Mesenchymal stem cell (in vitro differentiated cells and primary cell): ENCODE results near the gene SNRNP40.
A peak's percentile ranks its signal among the peaks of the same experiment; 100 is the strongest.

Experiments used
- DNase-seq: peaks from one replicate; pipeline ENCODE4 v3.0.0-alpha.2; 2013
- H2AFZ ChIP-seq: one replicate; pipeline ENCODE4 v1.6.1; 2013; ENCODE audit warnings: low read depth, mild to moderate bottlenecking, control low read depth, inconsistent platforms, low read length, moderate library complexity
- H2AK5ac ChIP-seq: 2 replicates; pipeline ENCODE4 v1.6.1; 2013; ENCODE audit warnings: low read length, moderate library complexity, mild to moderate bottlenecking, inconsistent platforms; ENCODE audit not compliant: severe bottlenecking
- H2BK120ac ChIP-seq: one replicate; pipeline ENCODE4 v1.6.1; 2013; ENCODE audit warnings: low read depth, mild to moderate bottlenecking, inconsistent platforms, low read length, moderate library complexity
- H2BK12ac ChIP-seq, 2 experiments: one replicate each; pipeline ENCODE4 v1.6.1; 2013; ENCODE audit warnings: inconsistent platforms in 2 of 2, low read length in 2 of 2, mild to moderate bottlenecking in 2 of 2, moderate library complexity in 2 of 2, control low read depth in 1 of 2
- H2BK15ac ChIP-seq: one replicate; pipeline ENCODE4 v1.6.1; 2013; ENCODE audit warnings: mild to moderate bottlenecking, low read depth, inconsistent platforms; ENCODE audit not compliant: poor library complexity, severe bottlenecking
- H2BK5ac ChIP-seq: 2 replicates; pipeline ENCODE4 v1.6.1; 2013; ENCODE audit warnings: low read depth, mild to moderate bottlenecking, low read length, control low read depth, inconsistent platforms; ENCODE audit not compliant: poor library complexity, severe bottlenecking
- H3K14ac ChIP-seq, 2 experiments: one replicate each; pipeline ENCODE4 v1.6.1; 2013; ENCODE audit warnings: inconsistent platforms in 2 of 2, low read length in 2 of 2, control low read depth in 1 of 2, mild to moderate bottlenecking in 1 of 2, moderate library complexity in 1 of 2
- H3K18ac ChIP-seq, 2 experiments: one replicate each; pipeline ENCODE4 v1.6.1; 2013; ENCODE audit warnings: inconsistent platforms in 2 of 2, low read length in 2 of 2, control low read depth in 1 of 2, low read depth in 1 of 2, mild to moderate bottlenecking in 1 of 2
- H3K23ac ChIP-seq, 2 experiments: one replicate each; pipeline ENCODE4 v1.6.1; 2013; ENCODE audit warnings: inconsistent platforms in 2 of 2, low read length in 2 of 2, mild to moderate bottlenecking in 2 of 2, moderate library complexity in 2 of 2, control low read depth in 1 of 2
- H3K27ac ChIP-seq: 2 replicates; pipeline ENCODE4 v1.5.1; 2013; ENCODE audit warnings: mild to moderate bottlenecking, moderate library complexity, low read length, control low read depth, inconsistent platforms; ENCODE audit not compliant: poor library complexity, severe bottlenecking
- H3K27me3 ChIP-seq, 2 experiments: 2 replicates each; pipeline versions ENCODE4 v1.6.1 to v1.7.0; 2013; ENCODE audit warnings: low read length in 2 of 2, mild to moderate bottlenecking in 2 of 2, moderate library complexity in 2 of 2, control low read depth in 1 of 2, inconsistent platforms in 1 of 2; ENCODE audit not compliant: control insufficient read depth in 1 of 2, insufficient read depth in 1 of 2
- H3K36me3 ChIP-seq, 2 experiments: 2 replicates each; pipeline versions ENCODE4 v1.6.1 to v1.7.0; 2013; ENCODE audit warnings: low read length in 2 of 2, control low read depth in 1 of 2, inconsistent platforms in 1 of 2, low read depth in 1 of 2, mild to moderate bottlenecking in 1 of 2; ENCODE audit not compliant: insufficient read depth in 2 of 2, control insufficient read depth in 1 of 2
- H3K4ac ChIP-seq, 2 experiments: one replicate each; pipeline ENCODE4 v1.6.1; 2013; ENCODE audit warnings: inconsistent platforms in 2 of 2, low read length in 2 of 2, mild to moderate bottlenecking in 2 of 2, moderate library complexity in 2 of 2, control low read depth in 1 of 2, low read depth in 1 of 2
- H3K4me1 ChIP-seq: 2 replicates; pipeline ENCODE4 v1.6.1; 2013; ENCODE audit warnings: low read depth, low read length, control low read depth; ENCODE audit not compliant: control insufficient read depth, insufficient read depth
- H3K4me2 ChIP-seq: 2 replicates; pipeline ENCODE4 v1.6.1; 2013; ENCODE audit warnings: low read length, mild to moderate bottlenecking, inconsistent platforms; ENCODE audit not compliant: poor library complexity, severe bottlenecking
- H3K4me3 ChIP-seq, 2 experiments: 2 replicates each; pipeline versions ENCODE4 v1.5.1 to v1.7.0; 2013; ENCODE audit warnings: low read length in 2 of 2, mild to moderate bottlenecking in 2 of 2, control low read depth in 1 of 2, low read depth in 1 of 2; ENCODE audit not compliant: insufficient read depth in 1 of 2
- H3K79me1 ChIP-seq: replicated peaks from 2 replicates; pipeline ENCODE4 v1.6.1; 2013; ENCODE audit warnings: mild to moderate bottlenecking, control low read depth, low read length, inconsistent platforms; ENCODE audit not compliant: poor library complexity, severe bottlenecking
- H3K9ac ChIP-seq: 2 replicates; pipeline ENCODE4 v1.7.0; 2013; ENCODE audit warnings: mild to moderate bottlenecking, low read length, moderate library complexity
- H3K9me3 ChIP-seq: 2 replicates; pipeline ENCODE4 v1.7.0; 2013; ENCODE audit warnings: mild to moderate bottlenecking, low read length; ENCODE audit not compliant: control insufficient read depth
- H4K8ac ChIP-seq: one replicate; pipeline ENCODE4 v1.6.1; 2013; ENCODE audit warnings: inconsistent platforms, mild to moderate bottlenecking, low read length, moderate library complexity
- H4K91ac ChIP-seq: one replicate; pipeline ENCODE4 v1.6.1; 2013; ENCODE audit warnings: mild to moderate bottlenecking, low read length, inconsistent platforms
- WGBS: methylation state at CpG from one replicate; pipeline ENCODE4 v1.1.7; 2013; ENCODE audit warnings: mixed read lengths; 5-methylcytosine and 5-hydroxymethylcytosine counted together

SNRNP40 gene

GRCh38 chr1:31216016-31216415, 80.6 kb downstream of the SNRNP40 start:
- H3K18ac ChIP-seq: peak overlapping the region in 1 of 2 experiments; percentile 8
- no peak overlapping the region for H2AK5ac ChIP-seq
- no peak overlapping the region for H3K4me3 ChIP-seq
- H2AFZ ChIP-seq: no peak overlapping the region
- H3K79me1 ChIP-seq: no peaks in the 10 kb centered on the region
- H3K27me3 ChIP-seq: peaks cover 29 to 34% of the 10 kb centered on the region in 2 experiments
- peak; percentile 22 for DNase-seq
- H3K14ac ChIP-seq: no peak overlapping the region
- no peak overlapping the region for H3K27ac ChIP-seq
- no peak overlapping the region for H2BK12ac ChIP-seq
- H3K4me2 ChIP-seq: no peak overlapping the region
- peaks cover 1% of the 10 kb centered on the region for H3K4me1 ChIP-seq
- no peaks in the 10 kb centered on the region for H3K36me3 ChIP-seq
- no peak overlapping the region for H2BK5ac ChIP-seq
- peaks cover 12% of the 10 kb centered on the region for H3K9me3 ChIP-seq
- no peak overlapping the region for H4K8ac ChIP-seq
- H3K23ac ChIP-seq: no peak overlapping the region
- WGBS: 27% methylated on average over 10 of the region's 10 CpGs
- H4K91ac ChIP-seq: no peak overlapping the region
- H3K4ac ChIP-seq: no peak overlapping the region
- no peak overlapping the region for H2BK120ac ChIP-seq
- H3K9ac ChIP-seq: no peak overlapping the region
- H2BK15ac ChIP-seq: peak overlapping the region; percentile 23

- Histone ChIP-seq H2BK5ac (no peak overlapping the region), H3K4ac (no peak overlapping the region), H3K27ac (no peak overlapping the region), H3K79me1 (no peaks in the 10 kb centered on the region), H3K4me2 (no peak overlapping the region), H2BK12ac (no peak overlapping the region), H2AK5ac (no peak overlapping the region), H3K4me3 (no peak overlapping the region), H3K18ac (no peak overlapping the region), H3K4me1 (peaks cover 1% of the 10 kb centered on the region), H3K9me3 (peaks cover 18% of the 10 kb centered on the region), H3K14ac (no peak overlapping the region), H3K9ac (no peak overlapping the region), H2BK120ac (no peak overlapping the region), H2BK15ac (no peak overlapping the region), H4K91ac (no peak overlapping the region), H3K27me3 (peaks cover 29 to 34% of the 10 kb centered on the region in 2 experiments), H2AFZ (no peak overlapping the region), H4K8ac (no peak overlapping the region), H3K23ac (no peak overlapping the region), H3K36me3 (no peaks in the 10 kb centered on the region)
- 66% methylated on average over 11 of the region's 11 CpGs for WGBS
- no peak for DNase-seq
Measured at GRCh38 chr1:31215065-31215570, 81.5 kb downstream of the SNRNP40 start.

GRCh38 chr1:31214316-31215064, 82.1 kb downstream of the SNRNP40 start:
- WGBS: 63% methylated on average over 12 of the region's 12 CpGs
- no peak overlapping the region for H3K4ac ChIP-seq
- no peak overlapping the region for H3K9ac ChIP-seq
- no peak overlapping the region for H2BK15ac ChIP-seq
- H2AK5ac ChIP-seq: no peak overlapping the region
- no peak overlapping the region for H3K4me2 ChIP-seq
- no peak overlapping the region for H2BK120ac ChIP-seq
- no peak overlapping the region for H3K4me3 ChIP-seq
- peaks cover 26 to 31% of the 10 kb centered on the region in 2 experiments for H3K27me3 ChIP-seq
- H2AFZ ChIP-seq: no peak overlapping the region
- H3K36me3 ChIP-seq: no peaks in the 10 kb centered on the region
- no peak overlapping the region for H2BK12ac ChIP-seq
- no peak overlapping the region for H3K23ac ChIP-seq
- no peak overlapping the region for H4K8ac ChIP-seq
- peaks cover 22% of the 10 kb centered on the region for H3K9me3 ChIP-seq
- H4K91ac ChIP-seq: no peak overlapping the region
- no peak overlapping the region for H2BK5ac ChIP-seq
- H3K79me1 ChIP-seq: no peaks in the 10 kb centered on the region
- no peak for DNase-seq
- H3K4me1 ChIP-seq: peaks cover 1% of the 10 kb centered on the region
- no peak overlapping the region for H3K18ac ChIP-seq
- peak overlapping the region in 1 of 2 experiments; percentile 18 for H3K14ac ChIP-seq
- no peak overlapping the region for H3K27ac ChIP-seq
